ENCODE data around the gene GNPNAT1.
"Not testable (repeated sequence)": the region's sequence is repeated elsewhere in the genome, so short reads cannot be mapped to it uniquely, and the experiment has no call there.

The GNPNAT1 gene

GRCh38 chr14:52789118-52789517 lies 2.3 kb downstream of the GNPNAT1 start:
- no peak for DNase-seq

- no peak for DNase-seq
Measured at GRCh38 chr14:52786887-52787286, 4.5 kb downstream of the GNPNAT1 start.

DNA sequence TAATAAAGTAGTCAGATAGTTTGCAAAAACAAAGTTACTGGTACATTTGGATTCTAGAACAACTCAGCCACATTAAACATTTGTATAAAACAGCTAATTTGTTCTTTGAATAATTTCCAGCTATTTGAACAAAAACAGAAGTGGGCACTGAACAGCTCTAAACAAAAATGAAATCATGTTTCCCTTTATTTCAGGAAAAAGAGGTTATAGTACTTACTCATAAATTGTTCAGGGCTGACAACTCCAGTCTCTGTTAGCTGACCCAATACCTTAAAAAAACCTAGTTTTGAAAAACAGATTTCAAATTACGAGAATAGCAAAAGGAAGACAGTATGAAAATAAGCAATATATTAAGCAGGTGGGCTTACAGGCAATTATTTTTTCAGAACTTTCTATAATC lies 8.2 kb downstream of the GNPNAT1 start:
- no peak for DNase-seq

GRCh38 chr14:52781629-52782028 lies 9.8 kb downstream of the GNPNAT1 start:
- no peak for DNase-seq

DNA sequence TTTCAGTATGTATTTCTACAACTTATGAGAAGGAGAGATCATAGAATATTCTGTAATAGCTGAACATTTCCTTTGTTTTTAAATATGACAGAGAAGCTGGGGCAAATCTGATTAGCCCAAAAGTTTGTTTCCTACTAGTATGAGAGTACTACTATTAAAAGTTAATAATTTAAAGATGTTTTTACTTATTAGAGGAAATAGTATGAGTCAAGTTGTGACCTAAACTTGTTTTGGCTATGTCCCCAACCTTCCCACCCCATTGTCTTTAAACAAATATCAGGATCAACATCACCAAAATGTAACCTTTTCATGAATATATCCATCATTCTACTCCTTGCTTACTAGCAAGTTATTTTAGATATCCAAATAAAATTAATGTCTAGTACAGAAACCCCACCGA lies 10.5 kb downstream of the GNPNAT1 start:
- DNase-seq: no peak

- no peak for DNase-seq
Measured at GRCh38 chr14:52778702-52779101, 12.7 kb downstream of the GNPNAT1 start.

GRCh38 chr14:52776816-52777215 lies 14.6 kb downstream of the GNPNAT1 start:
- no peak for DNase-seq

GRCh38 chr14:52769887-52770286 lies 21.5 kb downstream of the GNPNAT1 start:
- DNase-seq: no peak

- DNase-seq: no peak
Measured at GRCh38 chr14:52767058-52767833, 24.2 kb downstream of the GNPNAT1 start.

- DNase-seq: not testable (repeated sequence)
Measured at GRCh38 chr14:52762923-52763322, 28.5 kb downstream of the GNPNAT1 start.

DNA sequence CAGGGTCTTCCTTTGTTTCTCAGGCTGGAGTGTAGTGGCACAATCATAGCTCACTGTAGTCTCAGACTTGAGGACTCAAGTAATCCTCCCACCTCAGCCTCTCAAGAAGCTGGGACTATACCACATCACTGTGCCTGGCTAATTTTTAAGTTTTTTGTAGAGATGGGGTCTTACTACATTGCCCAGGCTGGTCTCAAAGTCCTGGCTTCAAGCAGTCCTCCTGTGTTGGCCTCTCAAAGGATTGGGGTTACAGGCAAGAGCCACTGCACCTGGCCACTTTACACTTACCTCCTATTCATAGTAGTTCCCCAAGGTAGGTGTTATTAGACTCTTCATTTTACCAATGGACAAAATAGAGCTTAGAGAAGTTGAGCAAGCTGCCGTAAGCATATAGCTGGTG lies 32.3 kb downstream of the GNPNAT1 start:
- no peak for DNase-seq

- DNase-seq: no peak
Measured at GRCh38 chr14:52755607-52756316, 35.6 kb downstream of the GNPNAT1 start.

GRCh38 chr14:52748647-52749292 lies 42.6 kb downstream of the GNPNAT1 start:
- DNase-seq: no peak

DNA sequence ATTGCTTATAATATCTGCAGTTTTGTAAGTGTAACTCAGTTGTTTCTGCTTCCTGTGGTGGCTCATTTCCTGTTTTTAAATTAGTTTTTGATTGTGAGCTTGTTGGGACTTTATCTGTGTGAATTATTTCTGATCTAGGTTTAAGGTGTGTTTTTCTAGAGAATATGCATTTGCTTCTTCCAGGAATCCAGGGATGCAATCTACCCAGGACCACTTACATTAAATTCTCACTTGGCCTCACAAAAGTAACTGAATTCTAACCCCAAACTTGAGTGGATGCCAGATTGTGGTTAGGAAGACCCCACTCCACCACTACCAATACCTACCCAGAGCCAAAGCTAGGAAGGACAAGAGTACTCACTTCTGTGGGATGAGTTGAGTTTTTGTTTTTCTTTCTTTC lies 49.5 kb downstream of the GNPNAT1 start:
- DNase-seq: no peak

DNA sequence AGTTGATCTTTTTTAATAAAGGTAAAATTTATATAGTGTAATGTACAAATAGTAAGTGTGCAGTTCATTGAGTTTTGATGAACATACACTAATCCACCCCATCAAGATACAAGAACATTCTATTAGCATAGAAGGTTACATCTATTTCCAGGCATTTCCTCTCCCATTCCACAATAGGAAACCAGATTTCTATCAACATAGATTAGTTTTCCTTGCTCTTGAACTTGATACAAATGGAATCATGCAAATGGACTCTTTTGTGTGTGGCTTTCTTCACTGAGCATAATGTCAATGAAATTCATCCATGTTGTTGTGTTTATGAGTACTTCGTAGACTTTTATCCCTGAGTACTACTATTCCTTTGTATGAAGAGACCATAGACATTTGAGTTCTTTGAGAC lies 50.7 kb downstream of the GNPNAT1 start:
- DNase-seq: no peak

DNA sequence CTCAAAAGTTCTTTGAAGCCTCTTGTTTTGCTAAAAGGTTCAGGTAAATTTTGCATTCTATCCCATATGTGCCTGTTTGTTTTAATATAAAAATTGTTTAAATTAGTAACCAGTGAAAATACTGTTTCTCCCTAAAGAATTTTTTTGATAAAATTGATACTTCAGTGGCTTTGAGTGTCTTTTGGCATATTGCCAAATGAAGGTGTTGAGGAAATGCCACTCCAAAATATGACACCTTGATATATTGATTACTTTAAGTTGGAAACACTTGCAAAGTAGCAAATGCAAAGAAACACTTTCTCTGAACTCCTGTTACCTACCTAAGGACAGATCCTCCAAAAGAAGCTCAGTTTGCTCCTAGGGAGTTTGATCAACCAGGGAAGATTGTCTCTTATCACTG lies 53.0 kb downstream of the GNPNAT1 start:
- DNase-seq: no peak

DNA sequence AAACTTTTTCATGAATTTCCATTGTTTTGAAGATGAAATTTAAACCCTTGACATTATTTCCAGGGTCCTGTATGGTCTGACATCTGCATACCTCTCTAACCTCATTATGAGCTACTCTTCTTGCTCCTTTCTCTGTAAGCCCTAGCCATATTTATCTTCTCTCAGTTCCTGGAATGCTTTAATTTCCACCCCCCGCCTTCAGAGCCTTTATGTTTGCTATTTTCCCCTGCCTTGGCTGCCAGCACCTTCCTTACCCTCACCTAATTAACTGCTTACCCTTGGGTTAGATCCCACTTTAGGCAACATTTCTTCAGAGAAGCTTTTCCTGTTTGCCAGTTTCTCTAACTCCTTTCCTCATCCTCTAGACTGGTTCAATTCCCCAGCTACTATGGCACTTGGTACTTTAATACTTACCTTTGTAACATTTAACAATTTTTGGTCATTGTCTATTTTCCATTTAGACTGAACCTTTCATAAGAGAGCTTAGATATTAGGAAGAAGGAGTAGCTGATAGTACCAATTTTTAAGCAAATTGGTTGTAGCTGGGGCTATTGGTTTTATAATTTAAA lies 55.4 kb downstream of the GNPNAT1 start:
- no peak for DNase-seq

- DNase-seq: no peak
Measured at GRCh38 chr14:52733824-52734223, 57.6 kb downstream of the GNPNAT1 start.

- peak; percentile 16 for DNase-seq
Measured at GRCh38 chr14:52730709-52731111, 60.7 kb downstream of the GNPNAT1 start.

DNA sequence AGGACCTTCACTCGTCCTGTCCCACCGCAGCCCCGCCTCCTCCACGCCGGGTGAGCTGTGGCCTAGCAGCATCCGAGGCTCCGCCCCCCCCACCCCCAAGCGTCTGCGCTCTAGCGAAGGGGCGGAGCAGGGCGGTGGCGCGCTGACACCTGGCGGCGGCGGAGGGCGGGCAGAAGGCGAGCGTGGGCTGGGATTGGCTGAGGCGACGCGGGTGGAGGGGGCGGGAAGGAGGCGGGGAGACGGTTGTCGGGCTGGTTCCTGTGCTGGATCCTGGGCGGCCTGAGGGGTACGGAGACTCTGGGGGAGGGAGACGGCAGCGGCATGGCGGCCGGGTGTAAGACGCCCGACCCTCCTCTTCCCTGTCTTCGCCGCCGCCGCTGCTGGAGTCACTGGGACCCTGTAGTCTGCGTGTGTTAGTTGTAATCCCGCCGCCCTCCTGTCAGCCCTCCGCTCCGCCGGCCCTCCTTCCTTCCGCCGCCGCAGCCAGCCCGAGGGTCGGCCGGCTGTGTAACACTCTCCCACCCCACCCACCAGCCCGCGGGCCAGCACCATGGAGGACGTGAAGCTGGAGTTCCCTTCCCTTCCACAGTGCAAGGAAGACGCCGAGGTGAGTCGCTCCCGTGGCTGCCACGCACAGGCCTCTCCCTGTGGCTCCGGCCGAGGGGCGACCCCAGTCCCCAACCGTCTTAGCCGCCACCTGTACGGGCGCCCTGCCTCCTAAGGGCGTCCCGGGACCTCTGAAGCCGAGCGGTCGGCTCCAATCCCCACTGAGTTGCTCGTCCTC lies 61.3 kb downstream of the GNPNAT1 start, which contains the start of gene STYX:
Gene STYX, plus strand, starts transcription at position 242 of the 784 bp plus-strand sequence. Its CDS starts 309 bp downstream, at position 551.
- peak; percentile 99 for DNase-seq

DNA sequence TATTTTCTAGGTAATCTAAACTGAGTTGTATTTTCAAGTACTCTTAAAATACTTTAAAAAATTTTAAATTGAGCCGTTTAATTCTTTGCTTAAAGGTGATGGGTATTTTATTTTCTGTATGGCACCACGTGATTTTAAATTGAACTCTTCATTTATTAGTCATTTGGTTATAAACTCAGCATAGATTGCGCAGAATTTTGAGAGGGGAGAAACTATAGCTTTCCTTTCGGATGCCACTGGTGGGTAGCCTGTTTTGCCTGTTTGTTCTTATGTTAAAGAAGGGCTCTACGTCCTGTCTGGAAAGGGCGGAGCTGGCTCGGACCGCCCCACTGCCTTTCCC lies 61.9 kb downstream of the GNPNAT1 start:
- no peak for DNase-seq

DNA sequence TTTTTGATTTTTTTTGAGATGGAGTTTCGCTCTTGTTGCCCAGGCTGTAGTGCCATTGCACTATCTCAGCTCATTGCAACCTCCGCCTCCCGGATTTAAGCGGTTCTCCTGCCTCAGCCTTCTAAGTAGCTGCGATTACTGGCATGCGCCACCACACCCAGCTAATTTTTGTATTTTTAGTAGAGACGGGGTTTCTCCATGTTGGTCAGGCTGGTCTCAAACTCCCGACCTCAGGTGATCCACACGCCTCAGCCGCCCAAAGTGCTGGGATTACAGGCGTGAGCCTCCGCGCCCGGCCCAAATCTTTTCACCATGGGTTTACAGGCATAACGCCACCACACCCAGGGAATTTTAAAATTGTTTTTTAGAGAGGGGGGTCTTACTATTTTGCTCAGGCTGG lies 62.4 kb downstream of the GNPNAT1 start:
- DNase-seq: not testable (repeated sequence)

DNA sequence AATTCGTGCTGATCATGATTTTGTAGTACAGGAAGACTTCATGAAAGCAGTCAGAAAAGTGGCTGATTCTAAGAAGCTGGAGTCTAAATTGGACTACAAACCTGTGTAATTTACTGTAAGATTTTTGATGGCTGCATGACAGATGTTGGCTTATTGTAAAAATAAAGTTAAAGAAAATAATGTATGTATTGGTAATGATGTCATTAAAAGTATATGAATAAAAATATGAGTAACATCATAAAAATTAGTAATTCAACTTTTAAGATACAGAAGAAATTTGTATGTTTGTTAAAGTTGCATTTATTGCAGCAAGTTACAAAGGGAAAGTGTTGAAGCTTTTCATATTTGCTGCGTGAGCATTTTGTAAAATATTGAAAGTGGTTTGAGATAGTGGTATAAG lies 63.9 kb downstream of the GNPNAT1 start:
- DNase-seq: not testable (repeated sequence)
